Activated CD8-positive, alpha-beta memory T cell treated with anti-CD3 and anti-CD28 coated beads for 36 hours (primary cell): ENCODE measurements around the gene SLAMF1. TPM values are rescaled to one million over a fixed set of nuclear protein-coding genes. Genes with fewer than 3 reads are reported as not detected.

ENCODE experiments used
- CTCF ChIA-PET: fragments of 350-600 bp; sonication (Branson Sonifier 250); formaldehyde crosslinking; loops from one replicate; lab custom pipeline; 2021; ENCODE audit warnings: antibody characterized with exemption; lab: Charles Lee
- POLR2A ChIA-PET: fragments of 350-600 bp; sonication (Branson Sonifier 250); formaldehyde crosslinking; loops from one replicate; lab custom pipeline; 2021; ENCODE audit warnings: antibody characterized with exemption; lab: Charles Lee
- total RNA-seq, 2 experiments: library from RNA; stranded (reverse); gene quantifications; one replicate each; pipeline ENCODE4 v1.2.3, GENCODE V29; 2021

The SLAMF1 gene
- total RNA-seq, 2 experiments from 2014 or later = 102 to 105 TPM

- CTCF ChIA-PET = interaction anchor here (1.3 kb wide), 1 partner anchor 49 kb away, joined by 3 read pairs; no protein-coding TSS in a partner anchor
These were observed 13.4 kb downstream of the SLAMF1 start for GRCh38 chr1:160633330-160633903.

GRCh38 chr1:160631983-160632625 is 14.7 kb downstream of the SLAMF1 start:
- POLR2A ChIA-PET = no interaction called here
- CTCF ChIA-PET = interaction anchor here (0.8 to 1.3 kb wide), 3 partner anchors 13 to 51 kb away, joined by 3 read pairs; no protein-coding TSS in a partner anchor

More at GRCh38 chr1:160633330-160633903, 13.4 kb downstream of the SLAMF1 start:
- POLR2A ChIA-PET = no interaction called here

- ChIA-PET POLR2A (interaction anchor here (1.2 kb wide), 1 partner anchor 9 kb away, joined by 4 read pairs; no protein-coding TSS in a partner anchor), CTCF (interaction anchor here (1.1 kb wide), 1 partner anchor 11 kb away, joined by 3 read pairs; no protein-coding TSS in a partner anchor)
These were observed 16.1 kb downstream of the SLAMF1 start for GRCh38 chr1:160630523-160631451.

- ChIA-PET POLR2A (interaction anchor here (1.0 to 2.5 kb wide), 4 partner anchors 8 to 46 kb away, joined by 3 to 9 read pairs (median 7); partner anchors contain the start of gene SLAMF1), CTCF (interaction anchor here (1.1 to 1.6 kb wide), 2 partner anchors 11 to 46 kb away, joined by 4 to 8 read pairs; no protein-coding TSS in a partner anchor)
These were observed 17.3 kb downstream of the SLAMF1 start for GRCh38 chr1:160629286-160630210.

- CTCF ChIA-PET = interaction anchor here (1.1 to 1.6 kb wide), 2 partner anchors 12 to 47 kb away, joined by 4 to 8 read pairs; no protein-coding TSS in a partner anchor
- POLR2A ChIA-PET = interaction anchor here (0.6 to 2.5 kb wide), 6 partner anchors 9 to 45 kb away, joined by 3 to 9 read pairs (median 4); partner anchors contain the start of gene SLAMF1
These were observed 18.0 kb downstream of the SLAMF1 start for GRCh38 chr1:160628799-160629263.

- ChIA-PET CTCF (interaction anchor here (1.2 kb wide), 1 partner anchor 47 kb away, joined by 6 read pairs; no protein-coding TSS in a partner anchor), POLR2A (interaction anchor here (0.7 to 2.5 kb wide), 5 partner anchors 10 to 46 kb away, joined by 3 to 15 read pairs (median 3); partner anchors contain the start of gene SLAMF1)
These were observed 19.1 kb downstream of the SLAMF1 start for GRCh38 chr1:160627677-160628289.

GRCh38 chr1:160626509-160627342 is 20.1 kb downstream of the SLAMF1 start:
- ChIA-PET POLR2A (interaction anchor here (0.8 to 2.5 kb wide), 4 partner anchors 9 to 20 kb away, joined by 3 to 15 read pairs (median 5); partner anchors contain the start of gene SLAMF1), CTCF (interaction anchor here (0.7 to 1.2 kb wide), 4 partner anchors 13 to 84 kb away, joined by 3 to 6 read pairs (median 4); no protein-coding TSS in a partner anchor)

- POLR2A ChIA-PET = interaction anchor here (1.0 to 2.5 kb wide), 2 partner anchors 14 to 19 kb away, joined by 3 to 15 read pairs; no protein-coding TSS in a partner anchor
- CTCF ChIA-PET = interaction anchor here (1.0 to 1.2 kb wide), 2 partner anchors 14 to 85 kb away, joined by 3 to 4 read pairs; no protein-coding TSS in a partner anchor
These were observed 20.9 kb downstream of the SLAMF1 start for GRCh38 chr1:160625725-160626498.

GRCh38 chr1:160625321-160625720 is 21.5 kb downstream of the SLAMF1 start:
- CTCF ChIA-PET = no interaction called here
- POLR2A ChIA-PET = interaction anchor here (2.5 kb wide), 1 partner anchor 15 kb away, joined by 15 read pairs; no protein-coding TSS in a partner anchor

- POLR2A ChIA-PET = interaction anchor here (1.9 to 2.3 kb wide), 2 partner anchors 16 to 22 kb away, joined by 9 to 12 read pairs; partner anchors contain the start of gene SLAMF1
- CTCF ChIA-PET = no interaction called here
These were observed 22.4 kb downstream of the SLAMF1 start for GRCh38 chr1:160624464-160624863.

GRCh38 chr1:160623862-160624261 is 23.0 kb downstream of the SLAMF1 start:
- CTCF ChIA-PET = no interaction called here

GRCh38 chr1:160623227-160623633 is 23.6 kb downstream of the SLAMF1 start:
- ChIA-PET POLR2A (interaction anchor here (1.9 to 2.3 kb wide), 2 partner anchors 17 to 23 kb away, joined by 9 to 12 read pairs; partner anchors contain the start of gene SLAMF1), CTCF (interaction anchor here (0.7 to 2.1 kb wide), 4 partner anchors 15 to 180 kb away, joined by 3 to 5 read pairs (median 4); no protein-coding TSS in a partner anchor)

More at GRCh38 chr1:160623862-160624261, 23.0 kb downstream of the SLAMF1 start:
- POLR2A ChIA-PET = interaction anchor here (1.9 to 2.3 kb wide), 2 partner anchors 16 to 23 kb away, joined by 9 to 12 read pairs; partner anchors contain the start of gene SLAMF1

- CTCF ChIA-PET = interaction anchor here (0.7 to 2.1 kb wide), 5 partner anchors 15 to 179 kb away, joined by 3 to 5 read pairs (median 3); no protein-coding TSS in a partner anchor
- POLR2A ChIA-PET = interaction anchor here (0.5 to 2.3 kb wide), 3 partner anchors 17 to 57 kb away, joined by 4 to 12 read pairs (median 9); partner anchors contain the start of gene SLAMF1
These were observed 24.2 kb downstream of the SLAMF1 start for GRCh38 chr1:160622501-160623226.
